ENCODE data around the gene KIAA1958.

DNA sequence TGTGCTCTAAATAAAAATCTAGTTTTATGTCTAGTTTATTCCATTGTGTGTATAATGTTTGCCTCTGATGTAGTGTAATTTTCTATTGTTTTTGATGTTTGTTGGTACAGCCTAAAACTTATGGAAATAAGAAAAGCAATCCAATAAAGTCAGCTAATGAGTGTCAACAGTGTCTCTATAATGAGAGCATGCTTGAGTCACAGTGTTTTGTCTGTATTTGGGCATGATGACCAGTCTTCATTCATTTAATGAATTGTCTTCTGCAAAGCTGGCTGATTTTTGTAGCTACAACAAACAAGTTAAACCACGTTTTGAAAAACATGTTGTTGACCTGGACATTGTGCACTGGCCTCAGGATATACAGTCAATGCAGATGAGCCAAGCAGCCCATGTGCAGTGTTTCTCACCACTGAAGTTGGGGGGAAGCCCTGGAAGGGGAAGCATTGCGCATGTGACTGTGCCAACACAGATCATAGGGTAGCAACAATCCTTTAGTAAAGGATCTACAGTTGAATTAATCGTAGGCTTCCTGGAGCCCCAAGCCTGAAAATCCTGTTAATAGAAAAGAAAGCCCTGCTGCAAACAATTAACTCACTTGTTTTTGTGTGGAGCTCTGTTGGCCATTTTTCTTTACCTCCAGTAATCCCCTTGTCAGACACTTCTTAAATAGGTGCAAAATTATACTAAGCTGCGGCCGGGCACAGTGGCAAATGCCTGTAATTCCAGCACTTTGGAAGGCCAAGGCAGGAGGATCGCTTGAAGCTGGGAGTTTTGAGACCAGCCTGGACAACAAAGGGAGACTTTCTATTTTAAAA lies 143.3 kb downstream of the KIAA1958 start:
- TF ChIP-seq CTCF (IDR thresholded peaks at IDR 0.05 in 4 of 5, conservative IDR thresholded peaks at IDR 0.05 in 1 of 5) (no peak), POLR2A (IDR thresholded peaks at IDR 0.05) (no peak)

Data from gastrocnemius medialis (tissue), 4 donors.